ENCODE measurements around the gene PLCG1. TPM values are rescaled to one million over a fixed set of nuclear protein-coding genes. Genes with fewer than 3 reads are reported as not detected.

PLCG1 gene
- total RNA-seq, 1 experiment from 2014 or later: 45.6 TPM

DNA sequence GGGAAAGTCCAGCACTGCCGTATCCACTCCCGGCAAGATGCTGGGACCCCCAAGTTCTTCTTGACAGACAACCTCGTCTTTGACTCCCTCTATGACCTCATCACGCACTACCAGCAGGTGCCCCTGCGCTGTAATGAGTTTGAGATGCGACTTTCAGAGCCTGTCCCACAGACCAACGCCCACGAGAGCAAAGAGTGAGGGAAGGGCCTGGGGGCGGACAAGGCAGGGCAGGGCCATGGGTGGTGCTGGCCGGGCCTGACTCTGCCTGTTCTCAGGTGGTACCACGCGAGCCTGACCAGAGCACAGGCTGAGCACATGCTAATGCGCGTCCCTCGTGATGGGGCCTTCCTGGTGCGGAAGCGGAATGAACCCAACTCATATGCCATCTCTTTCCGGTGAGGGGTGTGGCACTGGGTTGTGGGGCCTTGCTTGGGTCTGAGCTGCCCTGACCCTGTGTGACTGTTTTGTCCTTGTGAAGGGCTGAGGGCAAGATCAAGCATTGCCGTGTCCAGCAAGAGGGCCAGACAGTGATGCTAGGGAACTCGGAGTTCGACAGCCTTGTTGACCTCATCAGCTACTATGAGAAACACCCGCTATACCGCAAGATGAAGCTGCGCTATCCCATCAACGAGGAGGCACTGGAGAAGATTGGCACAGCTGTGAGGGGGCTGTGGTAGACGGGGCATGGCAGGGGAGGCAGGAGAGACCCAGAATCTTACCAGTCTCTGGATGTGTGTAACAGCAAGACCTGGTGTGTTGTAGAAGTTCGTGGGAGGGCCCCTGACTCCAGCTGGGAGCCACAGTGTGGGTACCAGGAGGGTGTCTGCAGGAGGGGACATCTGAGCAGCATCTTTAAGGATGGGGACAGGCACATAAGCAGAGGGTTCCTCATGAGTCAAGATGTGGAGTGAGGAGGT lies 29.1 kb downstream of the PLCG1 start:
- Histone ChIP-seq H2AFZ (ENCODE audit: low read depth, low read length, poor library complexity, severe bottlenecking) (no peak overlapping the region), H4K20me1 (ENCODE audit: insufficient read depth) (no peaks in the 10 kb centered on the region), H3K27ac (ENCODE audit: low read depth, low read length) (no peak overlapping the region), H3K27me3 (ENCODE audit: insufficient read depth, low read length) (no peaks in the 10 kb centered on the region), H3K9me3 (ENCODE audit: control insufficient read depth in 1 of 2, insufficient read depth in 1 of 2, low read depth in 1 of 2, low read length in 2 of 2) (no peaks in the 10 kb centered on the region), H3K9me2 (ENCODE audit: insufficient read depth) (no peaks in the 10 kb centered on the region), H3K4me1 (ENCODE audit: control insufficient read depth in 1 of 2, insufficient read depth in 2 of 2, low read length in 2 of 2) (no peaks in the 10 kb centered on the region), H3K9ac (ENCODE audit: low read length) (no peak overlapping the region), H3K79me2 (ENCODE audit: insufficient read depth, low read length) (no peaks in the 10 kb centered on the region), H3K4me2 (ENCODE audit: low read length) (no peak overlapping the region), H3K4me3 (replicated peaks in 1 of 2; ENCODE audit: low read depth in 1 of 2, low read length in 2 of 2) (no peak overlapping the region), H3K36me3 (ENCODE audit: control insufficient read depth in 1 of 2, insufficient read depth in 2 of 2, low read length in 2 of 2) (peaks cover 5 to 41% of the 10 kb centered on the region in 2 experiments)
- CTCF ChIA-PET: no interaction called here
- intact Hi-C loops (cut with micrococcal nuclease): no loop called here
- BruUV-seq (replicated peaks): no TSS peak
- RAD21 ChIA-PET (ENCODE audit: low non-redundant PET in 1 of 2, low total read pairs in 2 of 2, uncharacterized antibody in 2 of 2, unreplicated experiment in 2 of 2): no interaction called here
- DNase-seq (ENCODE audit: low read depth, low spot score) (no peak), ATAC-seq (no peak)
- POLR2A ChIA-PET: interaction anchor here (0.6 kb wide), 1 partner anchor 203 kb away, joined by 3 read pairs; no protein-coding TSS in a partner anchor
- TF ChIP-seq POLR2AphosphoS5 (IDR thresholded peaks at IDR 0.05; ENCODE audit: low read depth, low read length): no peak
- TF ChIP-seq TCF7L2 (IDR thresholded peaks at IDR 0.05; ENCODE audit: borderline replicate concordance, extremely low read depth, insufficient read depth, insufficient read length): no peak
- no peak for TF ChIP-seq EGR1 (IDR thresholded peaks at IDR 0.05; ENCODE audit: low read depth)
- TF ChIP-seq ELF1 (IDR thresholded peaks at IDR 0.05; ENCODE audit: borderline replicate concordance, low read depth): no peak
- no peak for TF ChIP-seq RAD21 (IDR thresholded peaks at IDR 0.05; ENCODE audit: low read depth)
- no peak for TF ChIP-seq CBX3 (IDR thresholded peaks at IDR 0.05; ENCODE audit: low read depth)

DNA sequence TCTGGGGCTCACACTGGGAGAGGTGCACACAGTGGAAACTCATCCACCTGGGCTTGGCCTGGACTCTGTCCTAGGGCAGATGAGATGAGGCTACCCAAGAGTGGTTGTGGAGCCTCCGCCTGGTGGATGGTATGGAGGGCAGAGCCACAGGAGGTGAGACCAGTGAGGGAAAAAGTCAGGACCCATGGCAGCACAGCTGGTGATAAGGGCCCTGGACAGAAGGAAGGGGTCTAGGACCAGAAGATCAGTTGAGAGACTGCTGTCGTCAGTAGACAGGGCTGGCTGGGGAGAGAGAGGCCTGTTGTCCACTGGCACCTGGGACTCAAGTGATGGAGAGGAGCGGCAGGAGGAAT lies 29.8 kb downstream of the PLCG1 start:
- ChIA-PET CTCF (interaction anchor here (1.6 kb wide), 1 partner anchor 173 kb away, joined by 3 read pairs; the partner anchor contains the start of gene LPIN3), POLR2A (interaction anchor here (0.6 kb wide), 1 partner anchor 204 kb away, joined by 3 read pairs; no protein-coding TSS in a partner anchor), RAD21 (ENCODE audit: low non-redundant PET in 1 of 2, low total read pairs in 2 of 2, uncharacterized antibody in 2 of 2, unreplicated experiment in 2 of 2) (no interaction called here)
- DNase-seq (ENCODE audit: low read depth, low spot score) (no peak), ATAC-seq (no peak)
- Histone ChIP-seq H3K27me3 (ENCODE audit: insufficient read depth, low read length) (no peaks in the 10 kb centered on the region), H3K79me2 (ENCODE audit: insufficient read depth, low read length) (no peaks in the 10 kb centered on the region), H3K4me3 (replicated peaks in 1 of 2; ENCODE audit: low read depth in 1 of 2, low read length in 2 of 2) (no peak overlapping the region), H4K20me1 (ENCODE audit: insufficient read depth) (no peaks in the 10 kb centered on the region), H3K9me2 (ENCODE audit: insufficient read depth) (no peaks in the 10 kb centered on the region), H3K9ac (ENCODE audit: low read length) (no peak overlapping the region), H3K4me1 (ENCODE audit: control insufficient read depth in 1 of 2, insufficient read depth in 2 of 2, low read length in 2 of 2) (no peaks in the 10 kb centered on the region), H3K27ac (ENCODE audit: low read depth, low read length) (no peak overlapping the region), H3K36me3 (ENCODE audit: control insufficient read depth in 1 of 2, insufficient read depth in 2 of 2, low read length in 2 of 2) (peaks cover 5 to 41% of the 10 kb centered on the region in 2 experiments), H3K4me2 (ENCODE audit: low read length) (no peak overlapping the region), H3K9me3 (ENCODE audit: control insufficient read depth in 1 of 2, insufficient read depth in 1 of 2, low read depth in 1 of 2, low read length in 2 of 2) (no peaks in the 10 kb centered on the region), H2AFZ (ENCODE audit: low read depth, low read length, poor library complexity, severe bottlenecking) (no peak overlapping the region)
- BruUV-seq (replicated peaks): no TSS peak
- no peak for TF ChIP-seq ZFX (IDR thresholded peaks at IDR 0.05)
- TF ChIP-seq, protein P1, sequence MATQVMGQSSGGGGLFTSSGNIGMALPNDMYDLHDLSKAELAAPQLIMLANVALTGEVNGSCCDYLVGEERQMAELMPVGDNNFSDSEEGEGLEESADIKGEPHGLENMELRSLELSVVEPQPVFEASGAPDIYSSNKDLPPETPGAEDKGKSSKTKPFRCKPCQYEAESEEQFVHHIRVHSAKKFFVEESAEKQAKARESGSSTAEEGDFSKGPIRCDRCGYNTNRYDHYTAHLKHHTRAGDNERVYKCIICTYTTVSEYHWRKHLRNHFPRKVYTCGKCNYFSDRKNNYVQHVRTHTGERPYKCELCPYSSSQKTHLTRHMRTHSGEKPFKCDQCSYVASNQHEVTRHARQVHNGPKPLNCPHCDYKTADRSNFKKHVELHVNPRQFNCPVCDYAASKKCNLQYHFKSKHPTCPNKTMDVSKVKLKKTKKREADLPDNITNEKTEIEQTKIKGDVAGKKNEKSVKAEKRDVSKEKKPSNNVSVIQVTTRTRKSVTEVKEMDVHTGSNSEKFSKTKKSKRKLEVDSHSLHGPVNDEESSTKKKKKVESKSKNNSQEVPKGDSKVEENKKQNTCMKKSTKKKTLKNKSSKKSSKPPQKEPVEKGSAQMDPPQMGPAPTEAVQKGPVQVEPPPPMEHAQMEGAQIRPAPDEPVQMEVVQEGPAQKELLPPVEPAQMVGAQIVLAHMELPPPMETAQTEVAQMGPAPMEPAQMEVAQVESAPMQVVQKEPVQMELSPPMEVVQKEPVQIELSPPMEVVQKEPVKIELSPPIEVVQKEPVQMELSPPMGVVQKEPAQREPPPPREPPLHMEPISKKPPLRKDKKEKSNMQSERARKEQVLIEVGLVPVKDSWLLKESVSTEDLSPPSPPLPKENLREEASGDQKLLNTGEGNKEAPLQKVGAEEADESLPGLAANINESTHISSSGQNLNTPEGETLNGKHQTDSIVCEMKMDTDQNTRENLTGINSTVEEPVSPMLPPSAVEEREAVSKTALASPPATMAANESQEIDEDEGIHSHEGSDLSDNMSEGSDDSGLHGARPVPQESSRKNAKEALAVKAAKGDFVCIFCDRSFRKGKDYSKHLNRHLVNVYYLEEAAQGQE (IDR thresholded peaks at IDR 0.05; ENCODE audit: low read depth): no peak
- TF ChIP-seq EGR1 (IDR thresholded peaks at IDR 0.05; ENCODE audit: low read depth): no peak
- TF ChIP-seq RAD21 (IDR thresholded peaks at IDR 0.05; ENCODE audit: low read depth): no peak
- no peak for TF ChIP-seq POLR2A (IDR thresholded peaks at IDR 0.05; ENCODE audit: borderline replicate concordance, extremely low read depth, insufficient read depth, insufficient read length)
- TF ChIP-seq, protein P2, sequence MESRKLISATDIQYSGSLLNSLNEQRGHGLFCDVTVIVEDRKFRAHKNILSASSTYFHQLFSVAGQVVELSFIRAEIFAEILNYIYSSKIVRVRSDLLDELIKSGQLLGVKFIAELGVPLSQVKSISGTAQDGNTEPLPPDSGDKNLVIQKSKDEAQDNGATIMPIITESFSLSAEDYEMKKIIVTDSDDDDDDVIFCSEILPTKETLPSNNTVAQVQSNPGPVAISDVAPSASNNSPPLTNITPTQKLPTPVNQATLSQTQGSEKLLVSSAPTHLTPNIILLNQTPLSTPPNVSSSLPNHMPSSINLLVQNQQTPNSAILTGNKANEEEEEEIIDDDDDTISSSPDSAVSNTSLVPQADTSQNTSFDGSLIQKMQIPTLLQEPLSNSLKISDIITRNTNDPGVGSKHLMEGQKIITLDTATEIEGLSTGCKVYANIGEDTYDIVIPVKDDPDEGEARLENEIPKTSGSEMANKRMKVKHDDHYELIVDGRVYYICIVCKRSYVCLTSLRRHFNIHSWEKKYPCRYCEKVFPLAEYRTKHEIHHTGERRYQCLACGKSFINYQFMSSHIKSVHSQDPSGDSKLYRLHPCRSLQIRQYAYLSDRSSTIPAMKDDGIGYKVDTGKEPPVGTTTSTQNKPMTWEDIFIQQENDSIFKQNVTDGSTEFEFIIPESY (IDR thresholded peaks at IDR 0.05; ENCODE audit: extremely low read depth, insufficient replicate concordance, low read length): no peak
- no peak for TF ChIP-seq ZNF274 (IDR thresholded peaks at IDR 0.05; ENCODE audit: low read depth, low read length)
- no peak for TF ChIP-seq FOSL1 (IDR thresholded peaks at IDR 0.05; ENCODE audit: low read depth)
- TF ChIP-seq CBX3 (IDR thresholded peaks at IDR 0.05; ENCODE audit: low read depth): no peak
- intact Hi-C loops (cut with micrococcal nuclease): no loop called here
